Activated CD8-positive, alpha-beta T cell treated with anti-CD3 and anti-CD28 coated beads for 36 hours (primary cell): Measurements from ENCODE around the gene POLD4. TPM values are rescaled to one million over a fixed set of nuclear protein-coding genes. Genes with fewer than 3 reads are reported as not detected.

Experiments
- ATAC-seq: fragments of 200-7000 bp; cut with Tn5 transposase; one replicate; pipeline ENCODE4 v1.10.0; 2021; ENCODE audit warnings: mild to moderate bottlenecking, moderate library complexity
- CTCF ChIA-PET: fragments of 350-600 bp; sonication (Branson Sonifier 250); formaldehyde crosslinking; loops from one replicate; lab custom pipeline; 2021; ENCODE audit warnings: antibody characterized with exemption; lab: Charles Lee
- POLR2A ChIA-PET: fragments of 350-600 bp; sonication (Branson Sonifier 250); formaldehyde crosslinking; loops from one replicate; lab custom pipeline; 2021; ENCODE audit warnings: antibody characterized with exemption; lab: Charles Lee
- DNase-seq: peaks from one replicate; pipeline ENCODE4 v3.0.0-alpha.2; 2020
- H3K27ac Mint-ChIP-seq: one replicate; pipeline ENCODE4 v1.8.0; 2021; ENCODE audit warnings: mild to moderate bottlenecking, mixed read lengths
- H3K27me3 Mint-ChIP-seq: one replicate; pipeline ENCODE4 v1.8.0; 2021; ENCODE audit warnings: mixed read lengths
- H3K36me3 Mint-ChIP-seq: one replicate; pipeline ENCODE4 v1.8.0; 2021; ENCODE audit warnings: low read depth, mixed read lengths
- H3K4me1 Mint-ChIP-seq: one replicate; pipeline ENCODE4 v1.8.0; 2021; ENCODE audit warnings: low read depth, mixed read lengths
- H3K4me3 Mint-ChIP-seq: one replicate; pipeline ENCODE4 v1.8.0; 2021; ENCODE audit warnings: mild to moderate bottlenecking, moderate library complexity, mixed read lengths
- H3K9me3 Mint-ChIP-seq: one replicate; pipeline ENCODE4 v1.8.0; 2021; ENCODE audit warnings: mixed read lengths
- intact Hi-C: fragments of 100-400 bp; cut with micrococcal nuclease; formaldehyde crosslinking; loops from one replicate; pipeline ENCODE4 v1.10.0; 2022
- total RNA-seq, 2 experiments: library from RNA; stranded (reverse); gene quantifications; one replicate each; pipeline ENCODE4 v1.2.3, GENCODE V29; 2021
- TF ChIP-seq, protein P1 (sequence below): fragments of 200-600 bp; IDR thresholded peaks from one replicate; pipeline ENCODE4 v1.8.0; 2022; ENCODE audit warnings: antibody characterized with exemption, mild to moderate bottlenecking

POLD4 gene
- total RNA-seq, 2 experiments from 2014 or later, result 34.1 to 36.1 TPM

GRCh38 chr11:67389477-67389876 lies 36.1 kb upstream of the POLD4 start:
- ChIA-PET CTCF (interaction anchor here (0.7 to 30.8 kb wide), 3 partner anchors 35 to 116 kb away, joined by 3 to 883 read pairs (median 3); partner anchors contain the start of genes PITPNM1 and POLD4), POLR2A (no interaction called here)
- Mint-ChIP-seq H3K27me3 (no peaks in the 10 kb centered on the region), H3K4me1 (peaks cover 26% of the 10 kb centered on the region), H3K4me3 (peak overlapping the region; percentile 61), H3K9me3 (no peaks in the 10 kb centered on the region), H3K36me3 (peaks cover 6% of the 10 kb centered on the region), H3K27ac (no peak overlapping the region)
- intact Hi-C loops, result no loop called here
- TF ChIP-seq, protein P1, sequence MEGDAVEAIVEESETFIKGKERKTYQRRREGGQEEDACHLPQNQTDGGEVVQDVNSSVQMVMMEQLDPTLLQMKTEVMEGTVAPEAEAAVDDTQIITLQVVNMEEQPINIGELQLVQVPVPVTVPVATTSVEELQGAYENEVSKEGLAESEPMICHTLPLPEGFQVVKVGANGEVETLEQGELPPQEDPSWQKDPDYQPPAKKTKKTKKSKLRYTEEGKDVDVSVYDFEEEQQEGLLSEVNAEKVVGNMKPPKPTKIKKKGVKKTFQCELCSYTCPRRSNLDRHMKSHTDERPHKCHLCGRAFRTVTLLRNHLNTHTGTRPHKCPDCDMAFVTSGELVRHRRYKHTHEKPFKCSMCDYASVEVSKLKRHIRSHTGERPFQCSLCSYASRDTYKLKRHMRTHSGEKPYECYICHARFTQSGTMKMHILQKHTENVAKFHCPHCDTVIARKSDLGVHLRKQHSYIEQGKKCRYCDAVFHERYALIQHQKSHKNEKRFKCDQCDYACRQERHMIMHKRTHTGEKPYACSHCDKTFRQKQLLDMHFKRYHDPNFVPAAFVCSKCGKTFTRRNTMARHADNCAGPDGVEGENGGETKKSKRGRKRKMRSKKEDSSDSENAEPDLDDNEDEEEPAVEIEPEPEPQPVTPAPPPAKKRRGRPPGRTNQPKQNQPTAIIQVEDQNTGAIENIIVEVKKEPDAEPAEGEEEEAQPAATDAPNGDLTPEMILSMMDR, result peak; percentile 76
- ATAC-seq (peak; percentile 74), DNase-seq (peak; percentile 80)

- Mint-ChIP-seq H3K4me1 (peaks cover 15% of the 10 kb centered on the region), H3K4me3 (no peak overlapping the region)
- intact Hi-C loops, result no loop called here
Measured at GRCh38 chr11:67387518-67387917, 34.2 kb upstream of the POLD4 start.

GRCh38 chr11:67387069-67387468 lies 33.7 kb upstream of the POLD4 start:
- no peak for DNase-seq
- peaks cover 15% of the 10 kb centered on the region for H3K4me1 Mint-ChIP-seq
- ChIA-PET POLR2A (interaction anchor here (0.6 to 1.4 kb wide), 4 partner anchors 10 to 102 kb away, joined by 3 to 8 read pairs (median 3); no protein-coding TSS in a partner anchor), CTCF (interaction anchor here (0.7 to 30.8 kb wide), 7 partner anchors 13 to 125 kb away, joined by 3 to 883 read pairs (median 5); partner anchors contain the start of genes POLD4 and TBC1D10C)
- H3K4me3 Mint-ChIP-seq, result no peak overlapping the region
- H3K27ac Mint-ChIP-seq, result no peak overlapping the region
- H3K27me3 Mint-ChIP-seq, result no peaks in the 10 kb centered on the region
- ATAC-seq, result no peak
- intact Hi-C loops, result no loop called here
- TF ChIP-seq, protein P1, result no peak
- H3K36me3 Mint-ChIP-seq, result no peaks in the 10 kb centered on the region
- no peaks in the 10 kb centered on the region for H3K9me3 Mint-ChIP-seq

More at GRCh38 chr11:67387518-67387917, 34.2 kb upstream of the POLD4 start:
- Mint-ChIP-seq H3K27ac (no peak overlapping the region), H3K36me3 (peaks cover 2% of the 10 kb centered on the region), H3K27me3 (no peaks in the 10 kb centered on the region), H3K9me3 (no peaks in the 10 kb centered on the region)
- ATAC-seq (no peak), DNase-seq (no peak)
- CTCF ChIA-PET, result interaction anchor here (1.8 to 30.8 kb wide), 3 partner anchors 13 to 41 kb away, joined by 5 to 883 read pairs (median 17); partner anchors contain the start of gene POLD4
- TF ChIP-seq, protein P1, result no peak
- POLR2A ChIA-PET, result interaction anchor here (0.6 to 1.4 kb wide), 2 partner anchors 31 to 101 kb away, joined by 3 to 8 read pairs; no protein-coding TSS in a partner anchor

GRCh38 chr11:67384851-67385366 lies 31.6 kb upstream of the POLD4 start:
- intact Hi-C loops, result no loop called here
- ChIA-PET POLR2A (no interaction called here), CTCF (interaction anchor here (1.2 to 30.8 kb wide), 4 partner anchors 14 to 40 kb away, joined by 3 to 883 read pairs (median 57); partner anchors contain the start of gene POLD4)
- ATAC-seq (no peak), DNase-seq (no peak)
- TF ChIP-seq, protein P1, result no peak
- Mint-ChIP-seq H3K27ac (no peak overlapping the region), H3K36me3 (no peaks in the 10 kb centered on the region), H3K27me3 (no peaks in the 10 kb centered on the region), H3K9me3 (no peaks in the 10 kb centered on the region), H3K4me3 (no peak overlapping the region), H3K4me1 (peaks cover 11% of the 10 kb centered on the region)
